Fibroblast of villous mesenchyme (primary cell): Measurements from ENCODE around the gene MYOM3. TPM values are rescaled to one million over a fixed set of nuclear protein-coding genes. Genes with fewer than 3 reads are reported as not detected.

Source experiments
- DNase-seq: peaks from one replicate; pipeline ENCODE4 v3.0.0-alpha.2; 2010; ENCODE audit warnings: low read depth
- H3K4me3 ChIP-seq: 2 replicates; pipeline ENCODE4 v1.5.1; 2011; ENCODE audit warnings: low read depth, mild to moderate bottlenecking, low read length
- total RNA-seq: library from RNA; depleted of rRNA; stranded (reverse); fragments of >200 nt; gene quantifications from 2 replicates; pipeline ENCODE4 v1.2.3, GENCODE V29; 2012
- TF ChIP-seq, protein P1 (sequence below): IDR thresholded peaks from 2 replicates; pipeline ENCODE4 v1.5.1; 2012; ENCODE audit warnings: low read depth, mild to moderate bottlenecking, low read length; ENCODE audit not compliant: insufficient read depth

Gene MYOM3
- total RNA-seq, 1 donor: not detected

DNA sequence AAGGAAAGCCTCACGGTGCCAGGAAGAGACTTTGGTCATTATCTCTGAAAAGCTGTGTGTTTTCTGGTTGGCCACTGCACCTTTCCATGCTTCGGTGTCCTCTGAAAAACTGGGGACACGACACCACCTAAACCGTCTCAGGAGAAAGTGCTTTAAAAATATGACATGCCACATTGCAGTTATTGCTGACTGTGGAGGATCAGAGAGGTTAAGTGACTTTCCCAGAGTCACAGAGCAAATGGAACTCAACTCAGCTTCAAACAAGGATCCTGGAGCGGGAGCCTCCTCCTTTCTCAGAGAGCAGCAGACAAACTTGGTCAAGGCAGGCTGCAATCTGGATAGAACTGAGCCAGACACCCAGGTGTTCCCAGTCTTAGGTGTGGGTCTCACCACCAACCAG, 13.8 kb downstream of the MYOM3 start:
- no peak for DNase-seq
- no peak overlapping the region for H3K4me3 ChIP-seq
- TF ChIP-seq, protein P1, sequence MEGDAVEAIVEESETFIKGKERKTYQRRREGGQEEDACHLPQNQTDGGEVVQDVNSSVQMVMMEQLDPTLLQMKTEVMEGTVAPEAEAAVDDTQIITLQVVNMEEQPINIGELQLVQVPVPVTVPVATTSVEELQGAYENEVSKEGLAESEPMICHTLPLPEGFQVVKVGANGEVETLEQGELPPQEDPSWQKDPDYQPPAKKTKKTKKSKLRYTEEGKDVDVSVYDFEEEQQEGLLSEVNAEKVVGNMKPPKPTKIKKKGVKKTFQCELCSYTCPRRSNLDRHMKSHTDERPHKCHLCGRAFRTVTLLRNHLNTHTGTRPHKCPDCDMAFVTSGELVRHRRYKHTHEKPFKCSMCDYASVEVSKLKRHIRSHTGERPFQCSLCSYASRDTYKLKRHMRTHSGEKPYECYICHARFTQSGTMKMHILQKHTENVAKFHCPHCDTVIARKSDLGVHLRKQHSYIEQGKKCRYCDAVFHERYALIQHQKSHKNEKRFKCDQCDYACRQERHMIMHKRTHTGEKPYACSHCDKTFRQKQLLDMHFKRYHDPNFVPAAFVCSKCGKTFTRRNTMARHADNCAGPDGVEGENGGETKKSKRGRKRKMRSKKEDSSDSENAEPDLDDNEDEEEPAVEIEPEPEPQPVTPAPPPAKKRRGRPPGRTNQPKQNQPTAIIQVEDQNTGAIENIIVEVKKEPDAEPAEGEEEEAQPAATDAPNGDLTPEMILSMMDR: no peak

DNA sequence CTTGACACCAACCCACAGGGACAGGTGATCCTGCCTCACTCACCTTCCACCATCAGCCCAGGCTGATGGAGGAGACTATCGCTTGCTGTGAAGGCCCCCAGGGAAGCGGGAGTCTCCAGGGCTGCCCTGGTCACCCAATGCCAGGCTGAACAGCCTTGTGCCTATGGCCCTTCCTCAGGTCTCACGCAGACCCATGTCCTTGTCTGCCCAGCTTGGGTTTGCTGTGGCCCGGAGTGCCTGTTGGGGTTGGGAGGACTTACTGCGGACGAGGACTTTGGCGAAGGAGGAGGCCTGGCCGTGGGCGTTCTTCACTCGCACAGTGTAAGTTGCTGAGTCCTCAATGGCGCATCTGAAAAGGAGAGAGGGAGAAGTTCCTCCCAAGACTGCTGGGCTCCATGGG, 14.3 kb downstream of the MYOM3 start:
- TF ChIP-seq, protein P1: no peak

DNA sequence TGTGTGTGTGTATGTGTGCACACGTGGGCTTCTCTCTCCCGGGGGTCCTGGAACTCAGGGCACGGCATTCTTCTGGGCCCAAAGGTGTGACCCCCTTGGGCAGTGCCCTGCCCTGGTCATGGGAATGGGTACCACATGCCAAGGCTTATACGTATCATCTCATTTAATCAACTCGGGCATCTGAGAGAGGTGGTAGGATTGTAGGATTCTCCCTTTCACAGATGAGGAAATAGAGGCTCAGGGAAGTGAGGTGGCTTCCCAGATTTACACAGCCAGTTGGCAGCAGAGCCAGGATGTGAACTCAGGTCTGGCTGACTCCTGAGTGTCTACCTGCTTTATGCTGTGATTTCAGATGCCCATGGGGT, 15.2 kb downstream of the MYOM3 start:
- DNase-seq: no peak
- TF ChIP-seq, protein P1: no peak
- H3K4me3 ChIP-seq: no peak overlapping the region

More for the DNA sequence above, 14.3 kb downstream of the MYOM3 start:
- no peak for DNase-seq
- no peak overlapping the region for H3K4me3 ChIP-seq

DNA sequence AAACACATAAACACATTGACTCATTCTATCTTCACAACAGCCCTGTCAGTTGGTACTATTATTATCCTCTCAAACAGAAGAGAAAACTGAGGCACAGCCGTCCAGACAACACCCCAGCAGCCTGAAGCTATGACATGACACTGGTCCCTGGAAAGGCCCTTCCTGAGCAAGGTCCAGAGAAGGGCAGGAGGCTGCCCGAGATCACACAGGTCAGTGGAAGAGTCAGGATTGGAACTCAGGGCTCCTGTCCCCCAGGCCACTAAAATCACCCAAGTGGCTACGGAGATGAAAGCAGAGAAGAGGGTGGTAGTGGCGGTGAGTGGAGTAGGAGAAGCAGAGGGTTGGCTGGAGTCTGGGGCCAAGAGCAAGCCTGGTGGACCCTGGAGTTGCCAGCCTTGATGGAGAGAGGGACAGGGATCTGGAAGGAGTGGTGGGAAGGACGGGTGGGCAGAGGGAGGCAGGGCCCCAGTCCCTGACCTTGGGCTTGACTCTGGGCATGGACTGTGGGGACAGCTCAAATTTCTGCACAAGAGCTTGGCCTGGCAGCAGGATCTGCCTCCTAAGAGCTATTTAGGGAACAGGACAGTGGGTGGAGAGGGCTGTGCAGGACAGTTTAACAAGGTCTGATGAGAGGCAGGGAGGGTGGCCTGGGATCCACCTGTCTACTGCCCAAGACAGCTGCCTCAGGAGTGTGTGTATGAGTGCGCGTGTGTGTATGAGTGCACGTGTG, 15.8 kb downstream of the MYOM3 start:
- TF ChIP-seq, protein P1: no peak
- no peak overlapping the region for H3K4me3 ChIP-seq
- no peak for DNase-seq

DNA sequence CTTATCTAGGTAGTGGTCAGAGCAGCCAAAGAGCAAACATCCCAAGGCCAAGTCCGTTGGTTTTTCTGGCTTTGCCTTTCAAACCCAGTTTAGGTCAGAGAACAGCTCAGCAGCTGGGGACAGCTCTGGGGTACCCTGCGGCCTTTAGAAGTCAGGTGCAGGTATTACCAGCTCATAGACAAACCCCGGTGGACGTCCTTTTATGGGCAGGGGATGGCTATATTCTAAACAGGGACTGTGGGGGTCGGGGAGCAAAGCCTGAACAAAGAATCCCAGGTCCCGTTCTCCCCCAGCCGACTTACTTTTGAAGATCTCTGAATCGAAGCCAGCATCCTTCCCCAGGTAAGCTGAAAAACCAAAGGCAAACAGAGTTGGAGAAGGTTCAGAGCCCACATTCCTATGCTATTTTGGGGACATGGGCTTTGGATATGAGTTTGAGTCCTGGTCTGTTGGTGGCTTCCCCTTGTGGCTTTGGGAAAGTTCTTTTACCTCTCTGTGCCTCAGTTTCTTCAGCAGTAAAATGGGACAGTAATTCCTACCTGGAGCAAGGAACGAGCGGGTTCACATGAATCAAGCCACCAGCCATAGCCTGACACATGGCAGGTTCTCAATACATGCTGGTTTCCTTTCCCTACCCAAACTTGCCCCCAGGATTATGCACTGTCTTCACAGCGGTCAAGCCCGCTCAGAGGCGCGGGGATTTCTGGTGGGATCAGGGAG, 16.6 kb downstream of the MYOM3 start:
- no peak for DNase-seq
- TF ChIP-seq, protein P1: no peak
- H3K4me3 ChIP-seq: no peak overlapping the region

DNA sequence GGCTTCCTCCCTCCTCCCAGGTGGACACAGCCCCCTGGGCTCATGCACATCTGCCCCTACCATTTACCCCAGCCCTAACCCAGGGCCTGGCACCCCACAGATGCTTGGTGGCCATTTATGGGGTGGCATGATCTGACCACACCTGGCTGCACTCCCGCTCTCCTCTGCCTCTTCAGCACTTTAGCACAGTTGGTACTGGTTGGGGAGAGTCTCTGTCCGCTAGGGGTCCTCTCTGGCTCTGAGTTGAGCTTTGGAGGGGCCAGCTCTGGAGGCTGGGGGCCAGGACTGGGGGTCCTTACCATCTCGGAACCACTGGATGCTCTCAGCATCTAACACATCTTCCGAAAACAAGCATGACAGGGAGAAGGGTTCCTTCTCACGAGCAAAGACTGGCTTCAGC, 17.4 kb downstream of the MYOM3 start:
- H3K4me3 ChIP-seq: no peak overlapping the region
- TF ChIP-seq, protein P1: no peak

More for the DNA sequence above, 17.4 kb downstream of the MYOM3 start:
- DNase-seq: no peak
